Stomach (tissue), 9 donors: ENCODE measurements around the gene TSHZ1. TPM values are rescaled to one million over a fixed set of nuclear protein-coding genes. Genes with fewer than 3 reads are reported as not detected.
A peak's percentile ranks its signal among the peaks of the same experiment; 100 is the strongest.

Experiments used
- DNase-seq, 2 donors: peaks; one replicate each; pipeline versions ENCODE4 v3.0.0 to v3.0.0-alpha.2; 2013 to 2019
- H3K27ac ChIP-seq, 5 donors: fragments of 200-600 bp in 4 of 5; sonication (generic) in 4 of 5; one replicate each; pipeline ENCODE4 v1.5.1; 2013 to 2019; ENCODE audit warnings: mild to moderate bottlenecking in 1 of 5, moderate library complexity in 1 of 5
- H3K27me3 ChIP-seq, 3 donors: fragments of 200-600 bp; sonication (generic); one replicate each; pipeline ENCODE4 v1.5.1; 2017 to 2019; ENCODE audit warnings: mixed run types in 1 of 3
- H3K36me3 ChIP-seq, 4 donors: fragments of 200-600 bp; sonication (generic); 1 replicate in 3 of 4; 2 replicates in 1 of 4; pipeline ENCODE4 v1.5.1; 2016 to 2019
- H3K4me1 ChIP-seq, 4 donors: fragments of 200-600 bp; sonication (generic); one replicate each; pipeline ENCODE4 v1.5.1; 2016 to 2019
- H3K4me3 ChIP-seq, 4 donors: fragments of 200-600 bp; sonication (generic) in 3 of 4; one replicate each; pipeline ENCODE4 v1.5.1; 2016 to 2019; ENCODE audit warnings: mild to moderate bottlenecking in 1 of 4
- H3K9me3 ChIP-seq, 4 donors: fragments of 200-600 bp; sonication (generic); one replicate each; pipeline ENCODE4 v1.5.1; 2016 to 2019
- EP300 ChIP-seq: sonication (generic); formaldehyde crosslinking; IDR thresholded peaks from one replicate; pipeline ENCODE4 v1.6.1; 2017; ENCODE audit warnings: antibody characterized with exemption
- POLR2A ChIP-seq, 4 donors: fragments of 450-650 bp; IDR thresholded peaks; one replicate each; pipeline ENCODE4 v1.6.1; 2016; ENCODE audit warnings: antibody characterized with exemption in 4 of 4, control low read depth in 2 of 4, mild to moderate bottlenecking in 1 of 4, moderate library complexity in 1 of 4
- POLR2AphosphoS5 ChIP-seq, 3 donors: sonication (generic); formaldehyde crosslinking; IDR thresholded peaks; one replicate each; pipeline ENCODE4 v1.6.1; 2016; ENCODE audit warnings: antibody characterized with exemption in 3 of 3
- WGBS, 5 donors: extraction: QIAGEN DNeasy Blood & Tissue Kit in 3 of 5; methylation state at CpG; one replicate each; pipeline versions ENCODE4 v1.1.5 to v1.1.7; 2013 to 2018; 5-methylcytosine and 5-hydroxymethylcytosine counted together
- intact Hi-C: fragments of 100-400 bp; cut with DNase I; formaldehyde crosslinking; loops from one replicate; pipeline ENCODE4 v1.15.1; 2023; ENCODE audit warnings: low total_unique reads
- polyA plus RNA-seq, 3 donors: library from polyadenylated mRNA; stranded (reverse); fragments of 200-250 nt; gene quantifications; one replicate each; pipeline ENCODE4 v1.2.3, GENCODE V29; 2013
- total RNA-seq, 5 donors: library from RNA; depleted of rRNA; stranded (reverse); fragments of >200 nt; gene quantifications; one replicate each; pipeline versions ENCODE4 v1.1.0 to v1.2.3, GENCODE V29; 2014 to 2016
- TF ChIP-seq, protein P1 (sequence below), 7 experiments: fragments of 450-650 bp in 4 of 7; fragments of 200-600 bp in 3 of 7; sonication (generic) in 3 of 7; IDR thresholded peaks; one replicate each; pipeline ENCODE4 v1.5.1; 2016 to 2019; ENCODE audit warnings: antibody characterized with exemption in 7 of 7, control low read depth in 2 of 7, mild to moderate bottlenecking in 1 of 7
- donor health status: healthy with polysubstance abuse.
- donor health status: Bipolar disorder and iron deficiency.
- donor health status: healthy.

TSHZ1 gene
- total and polyA plus RNA-seq, 8 donors: 4.2 to 21.0 (median 8.2) TPM

DNA sequence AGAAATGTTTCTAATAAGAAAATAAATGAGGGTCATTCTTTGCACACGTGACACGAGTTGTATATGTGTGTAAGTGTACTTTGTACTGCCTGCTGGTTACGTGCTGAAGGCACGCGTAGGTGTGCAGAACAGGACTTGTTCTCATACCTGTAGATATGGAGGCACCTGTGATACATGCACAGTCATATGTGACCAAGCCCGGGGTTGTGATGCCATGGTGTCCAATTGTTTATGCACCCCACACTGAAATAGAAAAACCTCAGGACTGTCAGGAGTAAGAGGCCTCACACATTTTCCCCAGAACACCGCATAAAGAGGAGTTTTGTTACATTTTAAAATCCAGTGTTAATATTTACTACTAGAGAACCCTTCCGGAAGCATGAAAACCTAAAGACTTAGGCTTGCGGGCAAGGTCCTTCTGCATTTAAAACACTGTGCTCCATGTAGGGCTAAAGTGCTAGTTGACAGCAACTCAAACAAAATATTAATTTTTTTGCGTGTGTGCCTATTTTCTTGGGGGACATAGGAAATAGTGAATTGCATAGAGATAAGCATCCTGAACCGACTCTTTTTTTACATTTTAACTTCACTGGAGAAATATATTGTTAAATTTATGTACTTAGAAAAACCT is 9.3 kb downstream of the TSHZ1 start:
- no peak overlapping the region for H3K4me3 ChIP-seq
- no peaks in the 10 kb centered on the region for H3K9me3 ChIP-seq
- intact Hi-C loops: no loop called here
- DNase-seq: peak in 1 of 2 donors; percentile 45
- H3K36me3 ChIP-seq: no peaks in the 10 kb centered on the region
- WGBS, 5 donors: 62 to 83% (median 74%) methylated on average over 11 of the region's 11 CpGs
- no peaks in the 10 kb centered on the region for H3K27me3 ChIP-seq
- H3K4me1 ChIP-seq: peaks cover 9 to 91% (median 52%) of the 10 kb centered on the region in 4 donors
- peak overlapping the region in 3 of 5 donors; percentile 10 to 72 (median 50) for H3K27ac ChIP-seq
- TF ChIP-seq, protein P1, sequence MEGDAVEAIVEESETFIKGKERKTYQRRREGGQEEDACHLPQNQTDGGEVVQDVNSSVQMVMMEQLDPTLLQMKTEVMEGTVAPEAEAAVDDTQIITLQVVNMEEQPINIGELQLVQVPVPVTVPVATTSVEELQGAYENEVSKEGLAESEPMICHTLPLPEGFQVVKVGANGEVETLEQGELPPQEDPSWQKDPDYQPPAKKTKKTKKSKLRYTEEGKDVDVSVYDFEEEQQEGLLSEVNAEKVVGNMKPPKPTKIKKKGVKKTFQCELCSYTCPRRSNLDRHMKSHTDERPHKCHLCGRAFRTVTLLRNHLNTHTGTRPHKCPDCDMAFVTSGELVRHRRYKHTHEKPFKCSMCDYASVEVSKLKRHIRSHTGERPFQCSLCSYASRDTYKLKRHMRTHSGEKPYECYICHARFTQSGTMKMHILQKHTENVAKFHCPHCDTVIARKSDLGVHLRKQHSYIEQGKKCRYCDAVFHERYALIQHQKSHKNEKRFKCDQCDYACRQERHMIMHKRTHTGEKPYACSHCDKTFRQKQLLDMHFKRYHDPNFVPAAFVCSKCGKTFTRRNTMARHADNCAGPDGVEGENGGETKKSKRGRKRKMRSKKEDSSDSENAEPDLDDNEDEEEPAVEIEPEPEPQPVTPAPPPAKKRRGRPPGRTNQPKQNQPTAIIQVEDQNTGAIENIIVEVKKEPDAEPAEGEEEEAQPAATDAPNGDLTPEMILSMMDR (IDR thresholded peaks at IDR 0.05): no peak
- TF ChIP-seq EP300 (no peak), POLR2AphosphoS5 (IDR thresholded peaks at IDR 0.05) (no peak), POLR2A (IDR thresholded peaks at IDR 0.05) (no peak)

DNA sequence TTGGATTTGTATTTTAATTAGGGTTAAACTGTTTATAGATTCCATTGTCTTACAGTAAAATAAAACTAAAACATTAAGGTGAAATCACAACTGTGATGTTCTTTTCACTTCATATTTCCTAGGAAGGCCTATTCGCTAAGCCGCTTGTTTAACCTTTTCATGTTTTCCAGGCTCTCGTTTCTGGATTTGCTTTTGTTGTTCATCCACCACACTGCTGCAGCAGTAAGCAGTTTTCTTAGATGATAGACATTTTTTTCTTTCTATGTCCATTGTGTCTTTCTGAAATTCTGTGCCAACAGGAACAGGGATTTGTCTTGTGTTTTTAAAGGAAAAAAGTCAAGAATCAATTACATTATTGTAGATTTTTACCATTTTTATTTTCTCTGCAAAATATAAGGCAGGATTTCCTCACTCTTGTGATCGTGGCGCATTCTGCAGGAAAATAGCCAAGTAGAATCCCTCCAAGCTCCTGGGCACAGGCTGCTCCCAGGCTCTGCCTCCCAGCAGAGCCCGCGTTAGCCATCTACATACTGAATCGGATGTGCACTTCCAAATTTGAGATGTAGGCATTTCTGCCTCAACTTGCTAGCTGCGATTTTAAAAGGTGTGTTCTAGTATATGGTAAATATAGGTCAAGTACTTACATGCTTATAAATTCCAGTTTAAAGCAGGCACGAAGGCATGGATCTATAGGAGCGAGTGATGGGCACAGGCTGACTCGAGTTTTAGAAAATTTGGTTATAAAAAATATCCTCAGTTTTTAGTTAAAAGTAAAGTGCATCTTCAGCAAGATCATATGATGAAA is 10.2 kb downstream of the TSHZ1 start:
- intact Hi-C loops: no loop called here
- Histone ChIP-seq H3K36me3 (no peaks in the 10 kb centered on the region), H3K4me1 (peaks cover 3 to 88% (median 45%) of the 10 kb centered on the region in 4 donors), H3K4me3 (peak overlapping the region in 1 of 4 donors; percentile 13), H3K27me3 (no peaks in the 10 kb centered on the region), H3K27ac (peak overlapping the region in 4 of 5 donors; percentile 10 to 72 (median 35)), H3K9me3 (no peaks in the 10 kb centered on the region)
- DNase-seq: no peak
- TF ChIP-seq, protein P1 (IDR thresholded peaks at IDR 0.05): no peak
- TF ChIP-seq EP300: no peak
- TF ChIP-seq POLR2A (IDR thresholded peaks at IDR 0.05): no peak
- no peak for TF ChIP-seq POLR2AphosphoS5 (IDR thresholded peaks at IDR 0.05)
- WGBS, 5 donors: 69 to 84% (median 82%) methylated on average over 12 of the region's 12 CpGs

DNA sequence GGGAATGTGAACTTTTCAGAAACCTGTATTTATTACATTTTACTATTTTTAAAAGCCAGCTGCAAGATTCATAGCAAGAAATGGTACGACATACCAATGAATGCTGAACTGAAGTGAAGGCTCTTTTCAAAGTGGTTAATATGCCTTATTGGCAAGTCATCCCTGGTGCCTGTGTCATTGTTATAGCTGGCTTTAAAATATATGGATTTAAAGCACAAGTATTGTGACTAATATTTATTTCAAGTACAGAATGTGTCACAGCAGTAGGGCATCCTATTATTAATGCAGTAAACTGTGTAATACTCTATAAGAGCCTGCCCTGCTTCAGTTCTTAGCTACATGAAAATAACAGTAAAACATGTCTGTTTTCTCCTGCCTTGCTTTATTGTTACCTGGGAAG is 10.8 kb downstream of the TSHZ1 start:
- H3K27ac ChIP-seq: peak overlapping the region in 2 of 5 donors; percentile 50 to 72
- DNase-seq: no peak
- intact Hi-C loops: no loop called here
- TF ChIP-seq POLR2A (IDR thresholded peaks at IDR 0.05): no peak
- no peak for TF ChIP-seq POLR2AphosphoS5 (IDR thresholded peaks at IDR 0.05)
- TF ChIP-seq, protein P1 (IDR thresholded peaks at IDR 0.05): no peak
- TF ChIP-seq EP300: no peak
- H3K36me3 ChIP-seq: no peaks in the 10 kb centered on the region
- no peaks in the 10 kb centered on the region for H3K9me3 ChIP-seq
- H3K4me3 ChIP-seq: no peak overlapping the region
- 62 to 83% (median 80%) methylated on average over 1 of the region's 1 CpG for WGBS, 5 donors
- H3K27me3 ChIP-seq: no peaks in the 10 kb centered on the region
- H3K4me1 ChIP-seq: peaks cover 3 to 88% (median 46%) of the 10 kb centered on the region in 4 donors

DNA sequence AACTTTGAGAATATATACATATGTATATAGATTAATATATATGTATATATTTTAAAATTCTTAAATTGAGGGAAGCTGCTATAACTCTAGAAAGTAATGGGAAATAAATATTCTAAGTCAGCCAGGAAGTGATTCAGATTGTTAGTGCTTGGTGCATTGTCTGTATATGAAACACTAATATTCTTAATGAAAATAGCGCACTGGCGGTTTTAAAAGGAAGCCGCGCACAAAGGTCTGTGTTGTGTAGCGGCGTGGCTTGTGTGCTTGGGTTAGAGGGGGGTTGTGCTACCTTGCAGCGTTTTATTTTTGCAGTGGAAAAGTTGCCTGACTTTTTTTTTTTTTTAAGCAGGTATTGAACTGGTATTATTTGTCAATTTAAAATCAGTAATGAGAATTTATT is 11.3 kb downstream of the TSHZ1 start:
- H3K27ac ChIP-seq: peak overlapping the region in 3 of 5 donors; percentile 36 to 72 (median 50)
- intact Hi-C loops: no loop called here
- no peak for DNase-seq
- H3K27me3 ChIP-seq: no peaks in the 10 kb centered on the region
- TF ChIP-seq POLR2A (IDR thresholded peaks at IDR 0.05) (no peak), POLR2AphosphoS5 (IDR thresholded peaks at IDR 0.05) (no peak), EP300 (no peak)
- TF ChIP-seq, protein P1 (IDR thresholded peaks at IDR 0.05): no peak
- no peaks in the 10 kb centered on the region for H3K9me3 ChIP-seq
- 72 to 83% (median 78%) methylated on average over 7 of the region's 7 CpGs for WGBS, 5 donors
- no peak overlapping the region for H3K4me3 ChIP-seq
- peaks cover 3 to 88% (median 47%) of the 10 kb centered on the region in 4 donors for H3K4me1 ChIP-seq
- H3K36me3 ChIP-seq: no peaks in the 10 kb centered on the region
